Ishikawa (cell line): ENCODE data around the gene EEFSEC.

Experiments
- CEBPB ChIP-seq: IDR thresholded peaks from 2 replicates; pipeline ENCODE4 v1.6.1; 2012
- EP300 ChIP-seq: IDR thresholded peaks from 2 replicates; pipeline ENCODE4 v1.6.1; 2012; ENCODE audit warnings: borderline replicate concordance
- FOXM1 ChIP-seq: IDR thresholded peaks from 2 replicates; pipeline ENCODE4 v1.6.1; 2012; ENCODE audit warnings: low read depth, borderline replicate concordance
- MAX ChIP-seq: IDR thresholded peaks from 2 replicates; pipeline ENCODE4 v1.6.1; 2012
- NFIC ChIP-seq: IDR thresholded peaks from 2 replicates; pipeline ENCODE4 v1.6.1; 2012
- RAD21 ChIP-seq: IDR thresholded peaks from 2 replicates; pipeline ENCODE4 v1.6.1; 2012; ENCODE audit warnings: low read depth
- REST ChIP-seq: IDR thresholded peaks from 2 replicates; pipeline ENCODE4 v1.6.1; 2012; ENCODE audit warnings: low read depth, mild to moderate bottlenecking
- TAF1 ChIP-seq: IDR thresholded peaks from 2 replicates; pipeline ENCODE4 v1.6.1; 2012; ENCODE audit warnings: low read depth, mild to moderate bottlenecking
- YY1 ChIP-seq: IDR thresholded peaks from 2 replicates; pipeline ENCODE4 v1.6.1; 2012; ENCODE audit warnings: low read depth

GRCh38 chr3:128410669-128411573 is 257.6 kb downstream of the EEFSEC start:
- TF ChIP-seq MAX, result no peak
- TF ChIP-seq REST, result no peak
- no peak for TF ChIP-seq CEBPB
- no peak for TF ChIP-seq YY1
- no peak for TF ChIP-seq RAD21
- TF ChIP-seq NFIC, result no peak
- no peak for TF ChIP-seq EP300
- no peak for TF ChIP-seq TAF1
- TF ChIP-seq FOXM1, result no peak
